Astrocyte of the spinal cord (primary cell): ENCODE results near the gene HDHD3.
"Not testable (repeated sequence)": the region's sequence is repeated elsewhere in the genome, so short reads cannot be mapped to it uniquely, and the experiment has no call there.

Experiments used
- DNase-seq: peaks from one replicate; pipeline ENCODE4 v3.0.0; 2011; ENCODE audit warnings: low read depth, low spot score
- H3K4me3 ChIP-seq: 2 replicates; pipeline ENCODE4 v1.5.1; 2011; ENCODE audit warnings: low read depth, mild to moderate bottlenecking, low read length, moderate library complexity
- CTCF ChIP-seq: IDR thresholded peaks from 2 replicates; pipeline ENCODE4 v1.5.1; 2012; ENCODE audit warnings: low read depth, mild to moderate bottlenecking, low read length, inconsistent platforms
- in situ Hi-C: cut with HindIII; loops from 2 replicates; pipeline ENCODE4 v1.10.0; 2017; ENCODE audit warnings: low sequenced_read_pairs

The HDHD3 gene

GRCh38 chr9:113368982-113369854, 7.6 kb downstream of the HDHD3 start:
- no peak for TF ChIP-seq CTCF
- no peak overlapping the region for H3K4me3 ChIP-seq
- in situ Hi-C loops, result no loop called here
- DNase-seq, result no peak

DNA sequence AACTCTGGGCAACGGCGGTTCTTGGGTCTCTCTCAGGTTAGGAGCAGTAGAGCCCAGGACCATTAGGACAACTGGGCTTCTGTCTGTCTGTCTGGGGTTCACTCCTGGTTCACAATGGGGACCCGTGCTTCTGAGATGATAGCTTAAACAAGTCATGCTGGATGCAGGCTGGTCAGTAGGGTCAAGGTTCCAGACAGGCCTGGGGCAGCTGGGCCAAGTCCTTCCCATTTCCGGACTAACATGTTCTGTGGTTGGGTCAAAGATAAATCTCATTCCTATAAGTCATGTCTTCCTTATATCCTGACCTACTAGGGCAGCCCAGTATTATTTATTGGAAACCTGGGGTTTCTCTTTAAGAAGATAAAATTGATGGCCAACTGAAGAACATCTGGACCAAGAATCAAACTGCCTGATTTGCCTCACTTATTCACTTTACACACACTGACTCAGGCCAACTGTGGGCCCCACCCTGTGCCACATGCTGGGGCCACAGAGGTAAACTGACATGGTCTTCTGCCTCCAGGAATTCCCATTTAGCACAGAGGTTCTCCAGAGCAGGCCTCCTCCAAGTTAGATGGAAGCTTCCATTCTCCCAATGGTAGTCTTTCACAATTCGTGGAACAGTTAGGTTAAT, 8.3 kb downstream of the HDHD3 start:
- no peak overlapping the region for H3K4me3 ChIP-seq
- TF ChIP-seq CTCF, result no peak
- in situ Hi-C loops, result no loop called here
- DNase-seq, result no peak

GRCh38 chr9:113365652-113366051, 11.1 kb downstream of the HDHD3 start:
- H3K4me3 ChIP-seq, DNase-seq, in situ Hi-C loops: not testable (repeated sequence)

DNA sequence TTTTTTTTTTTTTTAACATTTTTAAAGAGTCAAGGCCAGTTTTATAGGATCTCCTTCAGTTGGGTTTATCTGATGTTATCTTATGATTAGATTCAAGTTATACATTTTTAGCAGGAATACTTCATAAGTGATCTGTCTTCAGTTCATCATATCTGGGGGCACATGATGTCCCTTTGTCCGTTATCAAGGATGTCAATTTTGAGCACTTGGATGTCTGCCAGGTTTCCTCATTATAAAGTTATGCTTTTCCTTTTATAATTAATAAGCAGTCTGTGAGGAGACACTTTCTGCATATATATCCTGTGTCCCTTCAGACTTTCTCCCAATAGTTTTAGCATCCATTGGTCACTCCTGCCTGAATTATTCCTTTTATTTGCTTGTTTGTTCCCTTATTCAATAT, 11.8 kb downstream of the HDHD3 start:
- TF ChIP-seq CTCF, result no peak
- no peak overlapping the region for H3K4me3 ChIP-seq
- in situ Hi-C loops, result no loop called here
- DNase-seq, result no peak

- DNase-seq, result no peak
- in situ Hi-C loops, result no loop called here
- H3K4me3 ChIP-seq, result no peak overlapping the region
- TF ChIP-seq CTCF, result no peak
These were observed 13.4 kb downstream of the HDHD3 start for GRCh38 chr9:113363336-113363735.

GRCh38 chr9:113361304-113362018, 15.3 kb downstream of the HDHD3 start:
- H3K4me3 ChIP-seq, result no peak overlapping the region
- DNase-seq, result peak; percentile 8
- in situ Hi-C loops, result no loop called here
- TF ChIP-seq CTCF, result no peak
